ENCODE results near the gene FSIP1.

Gene FSIP1

GRCh38 chr15:39582286-39582976 lies 200.2 kb downstream of the FSIP1 start:
- DNase-seq (ENCODE audit: low spot score) = no peak

- DNase-seq (ENCODE audit: low spot score) = no peak
Observed at GRCh38 chr15:39581793-39582285, 200.8 kb downstream of the FSIP1 start.

GRCh38 chr15:39581242-39581792 lies 201.3 kb downstream of the FSIP1 start:
- no peak for DNase-seq (ENCODE audit: low spot score)

GRCh38 chr15:39580485-39581241 lies 202.0 kb downstream of the FSIP1 start, which contains the start of gene THBS1:
Gene THBS1 (plus strand): TSS chr15:39581079. CDS start chr15:39581858, 779 bp downstream.
- no peak for DNase-seq (ENCODE audit: low spot score)

- peak; percentile 70 for DNase-seq (ENCODE audit: low spot score)
Observed at GRCh38 chr15:39580117-39580484, 202.5 kb downstream of the FSIP1 start.

- peak; percentile 33 for DNase-seq (ENCODE audit: low spot score)
Observed at GRCh38 chr15:39579487-39580116, 203.0 kb downstream of the FSIP1 start.

- no peak for DNase-seq (ENCODE audit: low spot score)
Observed at GRCh38 chr15:39578851-39579486, 203.7 kb downstream of the FSIP1 start.

GRCh38 chr15:39575180-39575579 lies 207.5 kb downstream of the FSIP1 start:
- DNase-seq (ENCODE audit: low spot score) = no peak

- DNase-seq (ENCODE audit: low spot score) = no peak
Observed at GRCh38 chr15:39574427-39574826, 208.2 kb downstream of the FSIP1 start.

- no peak for DNase-seq (ENCODE audit: low spot score)
Observed at GRCh38 chr15:39573844-39574243, 208.8 kb downstream of the FSIP1 start.

GRCh38 chr15:39573287-39573686 lies 209.4 kb downstream of the FSIP1 start:
- DNase-seq (ENCODE audit: low spot score) = no peak

- DNase-seq (ENCODE audit: low spot score) = no peak
Observed at GRCh38 chr15:39565851-39566250, 216.8 kb downstream of the FSIP1 start.

GRCh38 chr15:39564972-39565665 lies 217.5 kb downstream of the FSIP1 start:
- no peak for DNase-seq (ENCODE audit: low spot score)

- DNase-seq (ENCODE audit: low spot score) = no peak
Observed at GRCh38 chr15:39558421-39558820, 224.2 kb downstream of the FSIP1 start.

GRCh38 chr15:39556461-39556860 lies 226.2 kb downstream of the FSIP1 start:
- DNase-seq (ENCODE audit: low spot score) = no peak

GRCh38 chr15:39555885-39556284 lies 226.8 kb downstream of the FSIP1 start:
- DNase-seq (ENCODE audit: low spot score) = no peak

GRCh38 chr15:39554746-39555387 lies 227.8 kb downstream of the FSIP1 start:
- no peak for DNase-seq (ENCODE audit: low spot score)

GRCh38 chr15:39553947-39554693 lies 228.5 kb downstream of the FSIP1 start:
- no peak for DNase-seq (ENCODE audit: low spot score)

- no peak for DNase-seq (ENCODE audit: low spot score)
Observed at GRCh38 chr15:39552556-39552955, 230.1 kb downstream of the FSIP1 start.

GRCh38 chr15:39551476-39551875 lies 231.2 kb downstream of the FSIP1 start:
- no peak for DNase-seq (ENCODE audit: low spot score)
